H7 (cell line): ENCODE measurements around the gene ZKSCAN5. TPM values are rescaled to one million over a fixed set of nuclear protein-coding genes. Genes with fewer than 3 reads are reported as not detected.
"Not testable (repeated sequence)": the region's sequence is repeated elsewhere in the genome, so short reads cannot be mapped to it uniquely, and the experiment has no call there.

Experiments
- DNase-seq: peaks from one replicate; pipeline ENCODE4 v3.0.0; 2012
- H3K27me3 ChIP-seq: 2 replicates; pipeline ENCODE4 v1.6.0; 2011; ENCODE audit warnings: mild to moderate bottlenecking, low read length; ENCODE audit not compliant: control insufficient read depth, insufficient read depth
- H3K36me3 ChIP-seq: replicated peaks from 2 replicates; pipeline ENCODE4 v1.5.1; 2011; ENCODE audit warnings: low read length; ENCODE audit not compliant: control insufficient read depth, insufficient read depth
- H3K4me3 ChIP-seq: 2 replicates; pipeline ENCODE4 v1.5.1; 2011; ENCODE audit warnings: low read depth, mild to moderate bottlenecking, control low read depth, low read length, moderate library complexity; ENCODE audit not compliant: insufficient read depth
- total RNA-seq: library from RNA; depleted of rRNA; stranded (reverse); fragments of >200 nt; shearing (Covaris generic); gene quantifications from 2 replicates; pipeline ENCODE4 v1.2.3, GENCODE V29; 2014; rRNA removed

ZKSCAN5 gene
- total RNA-seq, 1 experiment from 2014 or later, result 20.0 TPM

DNA sequence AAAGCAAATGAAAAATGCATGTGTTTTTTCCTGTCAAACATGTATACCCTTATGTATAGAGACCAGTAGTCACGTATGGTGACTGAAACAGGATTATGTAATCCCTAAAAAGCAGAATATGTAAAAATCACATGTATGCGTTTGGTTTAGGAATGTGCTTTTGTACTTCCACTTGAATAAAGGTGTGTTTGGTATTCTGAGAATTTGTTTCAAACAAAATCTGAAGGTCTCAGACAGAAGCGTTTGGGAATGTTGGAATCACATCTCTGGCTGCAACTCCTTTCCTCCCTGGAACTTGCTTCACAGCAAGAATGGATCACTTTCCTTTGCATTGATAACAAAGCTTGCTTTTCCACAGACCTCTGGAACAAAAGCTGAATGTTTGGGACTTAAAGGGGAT, 71.8 kb downstream of the ZKSCAN5 start:
- H3K27me3 ChIP-seq, result no peaks in the 10 kb centered on the region
- H3K36me3 ChIP-seq, result peaks cover 8% of the 10 kb centered on the region
- H3K4me3 ChIP-seq, result no peak overlapping the region
- DNase-seq, result no peak

GRCh38 chr7:99579281-99579955, 75.0 kb downstream of the ZKSCAN5 start:
- H3K36me3 ChIP-seq, result no peaks in the 10 kb centered on the region
- H3K4me3 ChIP-seq, result peak overlapping the region; percentile 47; the same call in 1 of the 2 replicates
- no peaks in the 10 kb centered on the region; the same call in 1 of the 2 replicates for H3K27me3 ChIP-seq
- DNase-seq, result no peak

DNA sequence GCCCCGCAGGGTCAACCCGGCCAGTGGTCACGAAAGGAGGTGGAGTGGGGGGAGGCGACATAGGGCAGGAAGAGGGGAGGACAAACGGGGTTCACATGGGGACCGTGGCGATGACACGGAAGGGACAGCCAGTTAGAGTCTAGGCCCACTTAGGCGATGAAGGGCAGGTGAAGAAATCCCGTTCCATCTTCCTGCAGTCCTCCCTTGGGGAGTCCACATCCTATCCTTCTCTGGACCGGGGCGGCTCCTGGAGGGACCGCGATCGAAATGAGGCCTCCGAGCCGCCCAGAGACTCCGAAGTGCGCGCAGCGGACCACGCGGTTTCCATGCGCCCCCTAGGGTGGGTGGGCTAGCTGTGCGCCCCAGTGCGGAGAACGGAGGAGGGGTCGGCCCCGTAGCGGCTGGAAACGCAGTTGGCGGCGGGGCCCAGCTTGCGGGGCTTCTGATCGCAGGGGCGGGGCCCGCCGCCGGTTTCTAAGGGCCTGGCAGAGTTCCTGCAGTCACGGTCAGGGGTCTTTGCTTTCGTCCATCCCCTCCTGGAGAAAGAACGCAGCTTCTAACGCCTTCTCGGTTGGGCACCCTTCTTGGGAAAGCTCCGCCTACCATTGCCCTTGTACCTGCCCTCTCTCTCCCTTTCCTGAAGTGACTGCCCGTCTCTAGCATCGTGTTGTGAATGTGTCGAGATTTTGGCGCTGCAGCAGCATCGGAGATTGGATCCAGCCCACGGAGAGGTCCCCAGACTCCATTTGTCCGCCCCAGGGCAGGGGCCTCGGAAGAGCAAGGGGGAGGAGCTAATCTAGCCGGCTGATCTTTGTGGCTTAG, 75.7 kb downstream of the ZKSCAN5 start:
- peak; percentile 85 for DNase-seq
- Histone ChIP-seq H3K27me3 (no peaks in the 10 kb centered on the region; the same call in 1 of the 2 replicates), H3K36me3 (no peaks in the 10 kb centered on the region), H3K4me3 (peak overlapping the region; percentile 47)

- not testable (repeated sequence) for H3K27me3 ChIP-seq, DNase-seq, H3K36me3 ChIP-seq
- H3K4me3 ChIP-seq, result peak overlapping the region; percentile 47
These were observed 76.4 kb downstream of the ZKSCAN5 start for GRCh38 chr7:99580778-99581332.

Other genes with a start within 250 kb of the ZKSCAN5 start
- not detected in 2 replicates for gene MYH16, start 231.8 kb upstream of the ZKSCAN5 start, total RNA-seq
- gene ARPC1A, start 178.8 kb upstream of the ZKSCAN5 start, total RNA-seq, result 168 and 188 TPM in 2 replicates
- gene ARPC1B, start 129.9 kb upstream of the ZKSCAN5 start, total RNA-seq, result 108 and 126 TPM in 2 replicates
- 62.3 and 66.4 TPM in 2 replicates for gene PDAP1, start 96.1 kb upstream of the ZKSCAN5 start, total RNA-seq
- gene BUD31, start 95.7 kb upstream of the ZKSCAN5 start, total RNA-seq, result 74.9 and 78.9 TPM in 2 replicates
- 11.2 and 13.3 TPM in 2 replicates for gene PTCD1, start 65.9 kb upstream of the ZKSCAN5 start, total RNA-seq
- 93.5 and 95.1 TPM in 2 replicates for gene CPSF4, start 65.7 kb upstream of the ZKSCAN5 start, total RNA-seq
- 668 and 694 TPM in 2 replicates for gene ATP5MF, start 38.5 kb upstream of the ZKSCAN5 start, total RNA-seq
- 9.9 and 14.9 TPM in 2 replicates for gene ZNF789, start 31.8 kb upstream of the ZKSCAN5 start, total RNA-seq
- gene ZNF394, start 4.4 kb upstream of the ZKSCAN5 start, total RNA-seq, result 18.4 and 20.1 TPM in 2 replicates
- 7.2 and 8.1 TPM in 2 replicates for gene FAM200A, start 47.5 kb downstream of the ZKSCAN5 start, total RNA-seq
- 37.6 and 58.6 TPM in 2 replicates for gene ZNF655, start 54.0 kb downstream of the ZKSCAN5 start, total RNA-seq
- gene TMEM225B, start 93.6 kb downstream of the ZKSCAN5 start, total RNA-seq, result 0.48 and 0.52 TPM in 2 replicates
- 12.5 and 13.2 TPM in 2 replicates for gene ZSCAN25, start 112.3 kb downstream of the ZKSCAN5 start, total RNA-seq
- gene CYP3A5, start 175.3 kb downstream of the ZKSCAN5 start, total RNA-seq, result 0.31 TPM in 1 of 2 replicates, not detected in the other
- not detected in 2 replicates for gene CYP3A7, start 230.5 kb downstream of the ZKSCAN5 start, total RNA-seq